Breast epithelium (tissue), 4 donors: ENCODE measurements around the gene ASCC1. TPM values are rescaled to one million over a fixed set of nuclear protein-coding genes. Genes with fewer than 3 reads are reported as not detected.

Experiments used
- DNase-seq, 2 donors: peaks; one replicate each; pipeline ENCODE4 v3.0.0-alpha.2; 2019; ENCODE audit warnings: low spot score in 2 of 2
- H3K27ac ChIP-seq, 2 donors: fragments of 200-600 bp; sonication (generic) in 1 of 2; one replicate each; pipeline ENCODE4 v1.5.1; 2016 to 2019; ENCODE audit warnings: mild to moderate bottlenecking in 1 of 2
- H3K27me3 ChIP-seq, 2 donors: fragments of 200-600 bp; sonication (generic) in 1 of 2; one replicate each; pipeline versions ENCODE4 v1.5.1 to v1.6.0; 2017 to 2019; ENCODE audit warnings: control low read depth in 1 of 2, mild to moderate bottlenecking in 1 of 2
- H3K36me3 ChIP-seq: fragments of 200-600 bp; one replicate; pipeline ENCODE4 v1.5.1; 2019
- H3K4me1 ChIP-seq, 2 donors: fragments of 200-600 bp; sonication (generic); one replicate each; pipeline ENCODE4 v1.5.1; 2016 to 2019; ENCODE audit warnings: control low read depth in 1 of 2
- H3K4me3 ChIP-seq, 3 donors: fragments of 200-600 bp; sonication (generic); 1 replicate in 2 of 3; 2 replicates in 1 of 3; pipeline ENCODE4 v1.5.1; 2016 to 2019; ENCODE audit warnings: mild to moderate bottlenecking in 3 of 3, moderate library complexity in 2 of 3
- H3K9me3 ChIP-seq, 2 donors: fragments of 200-600 bp; sonication (generic) in 1 of 2; one replicate each; pipeline ENCODE4 v1.5.1; 2016 to 2019; ENCODE audit warnings: control low read depth in 1 of 2
- CTCF ChIP-seq, 3 donors: fragments of 450-650 bp; IDR thresholded peaks; one replicate each; pipeline ENCODE4 v1.5.1; 2016 to 2017; ENCODE audit warnings: antibody characterized with exemption in 3 of 3, mild to moderate bottlenecking in 3 of 3, moderate library complexity in 3 of 3
- POLR2A ChIP-seq: fragments of 450-650 bp; IDR thresholded peaks from one replicate; pipeline ENCODE4 v1.6.1; 2016; ENCODE audit warnings: antibody characterized with exemption, mild to moderate bottlenecking, moderate library complexity
- POLR2AphosphoS5 ChIP-seq, 3 donors: sonication (generic); formaldehyde crosslinking; IDR thresholded peaks; one replicate each; pipeline ENCODE4 v1.6.1; 2017; ENCODE audit warnings: antibody characterized with exemption in 3 of 3
- intact Hi-C: fragments of 100-400 bp; cut with DNase I; formaldehyde crosslinking; loops from one replicate; pipeline ENCODE4 v1.15.1; 2023; ENCODE audit warnings: low total_unique reads
- total RNA-seq, 3 donors: library from RNA; depleted of rRNA; stranded (reverse); fragments of >200 nt; gene quantifications; one replicate each; pipeline ENCODE4 v1.1.0, GENCODE V29; 2016

The ASCC1 gene
- total RNA-seq, 3 donors from 2014 or later, result 28.5 to 42.9 (median 29.6) TPM

- TF ChIP-seq CTCF (IDR thresholded peaks at IDR 0.05), result no peak
- no peak for TF ChIP-seq POLR2AphosphoS5 (IDR thresholded peaks at IDR 0.05)
- TF ChIP-seq POLR2A, result no peak
- Histone ChIP-seq H3K36me3 (no peaks in the 10 kb centered on the region), H3K9me3 (no peaks in the 10 kb centered on the region), H3K27ac (no peak overlapping the region), H3K4me3 (no peak overlapping the region), H3K27me3 (no peaks in the 10 kb centered on the region), H3K4me1 (no peaks in the 10 kb centered on the region)
- intact Hi-C loops, result no loop called here
- no peak for DNase-seq
Measured at GRCh38 chr10:72173619-72174296, 42.3 kb downstream of the ASCC1 start.

GRCh38 chr10:72173262-72173618 is 42.8 kb downstream of the ASCC1 start:
- intact Hi-C loops, result no loop called here
- no peak for DNase-seq
- Histone ChIP-seq H3K4me1 (no peaks in the 10 kb centered on the region), H3K9me3 (no peaks in the 10 kb centered on the region), H3K36me3 (no peaks in the 10 kb centered on the region), H3K27ac (no peak overlapping the region), H3K27me3 (no peaks in the 10 kb centered on the region), H3K4me3 (no peak overlapping the region)
- no peak for TF ChIP-seq POLR2AphosphoS5 (IDR thresholded peaks at IDR 0.05)
- TF ChIP-seq POLR2A, result no peak
- no peak for TF ChIP-seq CTCF (IDR thresholded peaks at IDR 0.05)

GRCh38 chr10:72171175-72171630 is 44.9 kb downstream of the ASCC1 start:
- Histone ChIP-seq H3K27ac (peak overlapping the region; percentile 62 to 70), H3K36me3 (no peaks in the 10 kb centered on the region), H3K4me1 (no peaks in the 10 kb centered on the region), H3K4me3 (no peak overlapping the region), H3K27me3 (no peaks in the 10 kb centered on the region), H3K9me3 (no peaks in the 10 kb centered on the region)
- peak; percentile 59 to 79 for DNase-seq
- intact Hi-C loops, result no loop called here
- TF ChIP-seq POLR2AphosphoS5 (IDR thresholded peaks at IDR 0.05) (peak in 2 of 3 donors; percentile 33 to 72), POLR2A (no peak)

- no peaks in the 10 kb centered on the region for H3K9me3 ChIP-seq
- H3K36me3 ChIP-seq, result no peaks in the 10 kb centered on the region
- no peak for DNase-seq
- no peaks in the 10 kb centered on the region for H3K4me1 ChIP-seq
- H3K4me3 ChIP-seq, result no peak overlapping the region
- H3K27ac ChIP-seq, result peak overlapping the region in 1 of 2 donors; percentile 70
- TF ChIP-seq POLR2AphosphoS5 (IDR thresholded peaks at IDR 0.05), result no peak
- no peak for TF ChIP-seq CTCF (IDR thresholded peaks at IDR 0.05)
- TF ChIP-seq POLR2A, result no peak
- no peaks in the 10 kb centered on the region for H3K27me3 ChIP-seq
- intact Hi-C loops, result no loop called here
Measured at GRCh38 chr10:72170733-72171132, 45.3 kb downstream of the ASCC1 start.

- TF ChIP-seq POLR2AphosphoS5 (IDR thresholded peaks at IDR 0.05), result no peak
- TF ChIP-seq POLR2A, result no peak
- no peak for TF ChIP-seq CTCF (IDR thresholded peaks at IDR 0.05)
- DNase-seq, result peak; percentile 30 to 56
- H3K9me3 ChIP-seq, result no peaks in the 10 kb centered on the region
- H3K4me1 ChIP-seq, result no peaks in the 10 kb centered on the region
- no peak overlapping the region for H3K4me3 ChIP-seq
- intact Hi-C loops, result no loop called here
- no peak overlapping the region for H3K27ac ChIP-seq
- no peaks in the 10 kb centered on the region for H3K36me3 ChIP-seq
- H3K27me3 ChIP-seq, result no peaks in the 10 kb centered on the region
Measured at GRCh38 chr10:72170263-72170662, 45.8 kb downstream of the ASCC1 start.
